SK-N-SH treated with all-trans-retinoic acid at 6 μM for 48 hours (cell line): ENCODE data around the gene CTNNBL1.

ENCODE experiments used
- CSRNP3 ChIP-seq: fragments of 250-450 bp; sonication (Bioruptor Pico); IDR thresholded peaks from 2 replicates; pipeline ENCODE4 v1.5.1; 2021; ENCODE audit warnings: mild to moderate bottlenecking, moderate library complexity
- OSR1 ChIP-seq: fragments of 250-450 bp; sonication (Bioruptor Pico); IDR thresholded peaks from 2 replicates; pipeline ENCODE4 v1.8.0; 2022; ENCODE audit warnings: moderate library complexity, mild to moderate bottlenecking, inconsistent platforms
- PATZ1 ChIP-seq: fragments of 250-450 bp; sonication (Bioruptor Pico); IDR thresholded peaks from 2 replicates; pipeline ENCODE4 v1.8.0; 2020; ENCODE audit warnings: mild to moderate bottlenecking, moderate library complexity, borderline replicate concordance
- TCF4 ChIP-seq: fragments of 250-450 bp; sonication (Bioruptor Pico); IDR thresholded peaks from 2 replicates; pipeline ENCODE4 v1.8.0; 2021; ENCODE audit warnings: mild to moderate bottlenecking, moderate library complexity, borderline replicate concordance
- TSHZ2 ChIP-seq: fragments of 250-450 bp; sonication (Bioruptor Pico); IDR thresholded peaks from 2 replicates; pipeline ENCODE4 v1.5.0; 2020; ENCODE audit warnings: mild to moderate bottlenecking, moderate library complexity
- ZFP3 ChIP-seq: fragments of 250-450 bp; sonication (Bioruptor Pico); IDR thresholded peaks from 2 replicates; pipeline ENCODE4 v1.5.0; 2020; ENCODE audit warnings: mild to moderate bottlenecking, moderate library complexity
- ZFP30 ChIP-seq: fragments of 450-650 bp; formaldehyde crosslinking; IDR thresholded peaks from 2 replicates; pipeline ENCODE4 v1.5.0; 2022; ENCODE audit warnings: mild to moderate bottlenecking, moderate library complexity

GRCh38 chr20:37745553-37745952 is 51.7 kb downstream of the CTNNBL1 start:
- TF ChIP-seq CSRNP3 (CRISPR knock-in tag) (no peak), ZFP3 (no peak), TCF4 (CRISPR knock-in tag) (no peak), PATZ1 (CRISPR knock-in tag) (no peak), ZFP30 (CRISPR knock-in tag) (no peak), TSHZ2 (CRISPR knock-in tag) (no peak), OSR1 (CRISPR knock-in tag) (no peak)
